ENCODE results near the gene NAPB. TPM values are rescaled to one million over a fixed set of nuclear protein-coding genes. Genes with fewer than 3 reads are reported as not detected.

Gene NAPB
- 84.8 and 86.2 TPM in 2 replicates for total RNA-seq (2013; cell fraction: nucleolus; rRNA removed)
- total RNA-seq (2014; rRNA removed) = 7.2 and 8.8 TPM in 2 replicates
- 7.1 and 8.6 TPM in 2 replicates for total RNA-seq (2014; rRNA removed; fragmentation: Illumina TruSeq; extraction: Trizol)
- 6.6 and 8.5 TPM in 2 replicates for total RNA-seq (2021)
- polyA plus RNA-seq (2011; ENCODE audit: low read depth) = 5.3 TPM
- 15.9 and 23.1 TPM in 2 replicates for polyA plus RNA-seq (2011; rRNA removed)
- 4.6 and 4.8 TPM in 2 replicates for polyA plus RNA-seq (2011; cell fraction: cytosol; rRNA removed)
- 26.9 and 33.7 TPM in 2 replicates for polyA plus RNA-seq (2011; cell fraction: nucleus; rRNA removed)
- 7.8 and 9.9 TPM in 2 replicates for polyA plus RNA-seq (2012)
- 8.0 and 10.8 TPM in 2 replicates for polyA plus RNA-seq (2014; fragmentation: Illumina TruSeq; extraction: Trizol)
- polyA plus RNA-seq (2014; fragmentation: Nextera tagmentation; extraction: Ambion mirVana) = 1 to 10 TPM; 2.1 to 2.3 TPM
- 9.2 and 10.2 TPM in 2 replicates for polyA plus RNA-seq (2014; rRNA removed)
- polyA plus RNA-seq (2016; fragmentation: Nextera tagmentation; extraction: Ambion mirVana) = 1 to 10 TPM; 6.0 to 7.2 TPM
- polyA minus RNA-seq (2011; rRNA and poly(A)+ RNA removed) = 7.1 and 12.4 TPM in 2 replicates
- polyA minus RNA-seq (2011; cell fraction: cytosol; rRNA and poly(A)+ RNA removed) = 3.9 and 4.6 TPM in 2 replicates
- 14.0 and 16.9 TPM in 2 replicates for polyA minus RNA-seq (2011; cell fraction: nucleus; rRNA and poly(A)+ RNA removed)
- Bru-seq, nascent RNA = percentile 83 among the genes with signal in this experiment
- percentile 85 among the genes with signal in this experiment for BruChase-seq, experiment 1, labeled RNA remaining after a 6-hour chase
- BruChase-seq, experiment 2, labeled RNA remaining after a 2-hour chase = percentile 89 among the genes with signal in this experiment
- long read RNA-seq, experiment 1 = 0 reads
- long read RNA-seq, experiment 2, partial matches to known transcripts = 0 of 4 reads
- long read RNA-seq, experiment 2, other reads (novel, unspliced or antisense) = 1 of 4 reads

GRCh38 chr20:23420943-23421931, at the start of gene NAPB:
Gene NAPB (minus strand): TSS chr20:23421488. CDS start chr20:23421402, 86 bp downstream.
- Histone ChIP-seq H4K20me1 (ENCODE audit: control insufficient read depth, insufficient read depth) (no peaks in the 10 kb centered on the region), H3K4me3 (peak within 1 kb of the TSS; percentile 91), H3K79me2 (ENCODE audit: control insufficient read depth, insufficient read depth, low read length) (peaks cover 35% of the 10 kb centered on the region), H3K4me2 (ENCODE audit: control insufficient read depth, insufficient read depth) (peak within 1 kb of the TSS; percentile 90), H3K36me3 (ENCODE audit: control insufficient read depth in 2 of 2, insufficient read depth in 2 of 2, low read length in 1 of 2) (no peaks in the 10 kb centered on the region), H2AFZ (ENCODE audit: control insufficient read depth, low read depth, low read length) (peak within 1 kb of the TSS; percentile 92), H3K9me3 (replicated peaks; ENCODE audit: control insufficient read depth, insufficient read depth, low read length) (no peaks in the 10 kb centered on the region), H3K4me1 (ENCODE audit: control insufficient read depth, insufficient read depth, low read length) (peaks cover 11% of the 10 kb centered on the region), H3K27me3 (replicated peaks in 1 of 2; ENCODE audit: control insufficient read depth in 2 of 2, insufficient read depth in 2 of 2, low read length in 1 of 2) (no peaks in the 10 kb centered on the region), H3K27ac (ENCODE audit: control insufficient read depth, insufficient read depth) (peak within 1 kb of the TSS; percentile 86), H3K9ac (ENCODE audit: control insufficient read depth, insufficient read depth, low read length) (peak within 1 kb of the TSS; percentile 75)
- in situ Hi-C loops (cut with MboI) = no loop called here
- DNase-seq (ENCODE audit: low read depth, low spot score) (peak; percentile 68), ATAC-seq (peak; percentile 99), FAIRE-seq (peak; percentile 7)
- BruUV-seq (replicated peaks) = no TSS peak
- POLR2A ChIA-PET = interaction anchor here (0.7 to 5.3 kb wide), 6 partner anchors 14 to 503 kb away, joined by 3 to 36 read pairs (median 4); partner anchors contain the start of gene NXT1
- RAD21 ChIA-PET (ENCODE audit: unreplicated experiment) = interaction anchor here (0.5 to 1.6 kb wide), 9 partner anchors 14 to 226 kb away, joined by 3 to 15 read pairs (median 3); partner anchors contain the start of gene NXT1
- intact Hi-C loops (cut with micrococcal nuclease; ENCODE audit: unreplicated experiment) = loop anchor here (1.0 kb wide), 1 partner anchor 58 kb away; no protein-coding TSS in a partner anchor
- WGBS (ENCODE audit: insufficient coverage, insufficient replicate concordance, low lambda C conversion rate, missing lambda C conversion rate) = under 1% methylated on average over 52 of the region's 64 CpGs
- SMC1A ChIA-PET (ENCODE audit: uncharacterized antibody, unreplicated experiment) = interaction anchor here (0.9 to 2.2 kb wide), 4 partner anchors 12 to 71 kb away, joined by 3 to 10 read pairs (median 6); partner anchors contain the start of gene NXT1
- CTCF ChIA-PET = interaction anchor here (0.7 to 9.4 kb wide), 9 partner anchors 10 to 1946 kb away, joined by 3 to 56 read pairs (median 7); partner anchors contain the start of gene NXT1
- TF ChIP-seq CHD4 (IDR thresholded peaks at IDR 0.05) (no peak), FOXM1 (IDR thresholded peaks at IDR 0.05; ENCODE audit: low read depth, low read length) (no peak), ZBTB4 (CRISPR knock-in tag; IDR thresholded peaks at IDR 0.05) (no peak), BRCA1 (IDR thresholded peaks at IDR 0.05; ENCODE audit: low read depth, low read length) (no peak), FOXK2 (IDR thresholded peaks at IDR 0.05) (no peak), ZNF592 (IDR thresholded peaks at IDR 0.05) (no peak), JUND (IDR thresholded peaks at IDR 0.05; ENCODE audit: low read depth, low read length) (no peak), RBBP5 (conservative IDR thresholded peaks at IDR 0.05) (no peak)
- TF ChIP-seq, protein P1, sequence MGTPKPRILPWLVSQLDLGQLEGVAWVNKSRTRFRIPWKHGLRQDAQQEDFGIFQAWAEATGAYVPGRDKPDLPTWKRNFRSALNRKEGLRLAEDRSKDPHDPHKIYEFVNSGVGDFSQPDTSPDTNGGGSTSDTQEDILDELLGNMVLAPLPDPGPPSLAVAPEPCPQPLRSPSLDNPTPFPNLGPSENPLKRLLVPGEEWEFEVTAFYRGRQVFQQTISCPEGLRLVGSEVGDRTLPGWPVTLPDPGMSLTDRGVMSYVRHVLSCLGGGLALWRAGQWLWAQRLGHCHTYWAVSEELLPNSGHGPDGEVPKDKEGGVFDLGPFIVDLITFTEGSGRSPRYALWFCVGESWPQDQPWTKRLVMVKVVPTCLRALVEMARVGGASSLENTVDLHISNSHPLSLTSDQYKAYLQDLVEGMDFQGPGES (IDR thresholded peaks at IDR 0.05) = no peak

Measured in GM12878 (cell line).